K562 treated with DMSO at 1 percent for 4 hours (cell line): ENCODE results near the gene BARHL2. TPM values are rescaled to one million over a fixed set of nuclear protein-coding genes. Genes with fewer than 3 reads are reported as not detected.

Source experiments
- total RNA-seq: library from RNA; unstranded; fragments of 300-600 nt; gene quantifications from 2 replicates; pipeline ENCODE4 v1.2.3, GENCODE V29; 2022; ENCODE audit not compliant: insufficient read depth

BARHL2 gene
- total RNA-seq = not detected in 2 replicates

GRCh38 chr1:90716552-90717355 is at the start of gene BARHL2:
Gene BARHL2 (minus strand): TSS chr1:90717302. CDS start chr1:90717195, 107 bp downstream.

